GM12892 (cell line): ENCODE measurements around the gene LSM10.

Source experiments
- DNase-seq: peaks from one replicate; pipeline ENCODE4 v3.0.0; 2011; ENCODE audit not compliant: insufficient read length
- FAIRE-seq: peaks from 2 replicates; lab custom pipeline; 2011; peaks lifted over from hg19 to GRCh38; lab: Jason Lieb, UNC
- POLR2A ChIP-seq: IDR thresholded peaks from 2 replicates; pipeline ENCODE4 v1.6.1; 2011; ENCODE audit warnings: low read depth, low read length, control low read depth
- POLR2AphosphoS5 ChIP-seq: IDR thresholded peaks from 2 replicates; pipeline ENCODE4 v1.6.1; 2011; ENCODE audit warnings: low read depth, low read length, control low read depth
- TAF1 ChIP-seq: IDR thresholded peaks from 2 replicates; pipeline ENCODE4 v1.6.1; 2011; ENCODE audit warnings: low read depth, mild to moderate bottlenecking, control low read depth, low read length, borderline replicate concordance

The LSM10 gene

DNA sequence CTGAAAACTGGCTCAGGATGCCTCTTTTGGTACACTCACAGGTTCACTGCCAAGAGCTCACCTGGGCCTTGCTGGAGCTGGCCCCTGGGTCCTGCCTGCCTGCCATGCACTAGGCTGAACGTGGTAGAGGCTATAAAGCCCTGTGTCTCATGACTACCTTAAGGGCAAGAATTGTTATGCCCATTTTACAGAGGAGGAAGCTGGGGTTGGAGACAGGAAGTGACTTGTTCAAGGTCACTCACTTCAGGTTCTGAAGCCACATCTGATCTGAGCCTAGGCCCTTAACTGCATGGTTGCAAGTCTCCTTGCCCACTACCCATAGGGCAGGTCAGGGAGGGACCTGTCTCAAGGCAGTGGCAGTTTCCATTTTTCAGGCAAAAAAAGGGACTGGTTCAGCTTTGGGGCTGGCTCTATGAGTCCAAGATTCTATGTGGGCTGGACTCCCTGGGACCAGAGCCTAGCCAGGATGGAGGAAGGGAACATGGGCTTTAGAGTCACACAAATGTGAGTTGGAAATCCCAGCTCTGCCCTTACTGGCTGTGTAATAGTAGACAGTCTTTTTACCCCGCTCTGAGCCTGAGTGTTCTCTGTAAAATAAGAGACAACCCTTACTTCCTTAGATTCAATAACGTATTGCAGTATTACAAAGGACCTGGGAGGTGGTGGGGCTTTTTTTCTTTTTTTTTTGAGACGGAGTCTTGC lies 19.8 kb downstream of the LSM10 start:
- DNase-seq: no peak
- TF ChIP-seq TAF1 (no peak), POLR2AphosphoS5 (no peak), POLR2A (no peak)
- FAIRE-seq: peak; percentile 62

- TF ChIP-seq TAF1: no peak
- no peak for TF ChIP-seq POLR2AphosphoS5
- TF ChIP-seq POLR2A: no peak
- FAIRE-seq: no peak
Measured at GRCh38 chr1:36372617-36373016, 25.1 kb downstream of the LSM10 start.

DNA sequence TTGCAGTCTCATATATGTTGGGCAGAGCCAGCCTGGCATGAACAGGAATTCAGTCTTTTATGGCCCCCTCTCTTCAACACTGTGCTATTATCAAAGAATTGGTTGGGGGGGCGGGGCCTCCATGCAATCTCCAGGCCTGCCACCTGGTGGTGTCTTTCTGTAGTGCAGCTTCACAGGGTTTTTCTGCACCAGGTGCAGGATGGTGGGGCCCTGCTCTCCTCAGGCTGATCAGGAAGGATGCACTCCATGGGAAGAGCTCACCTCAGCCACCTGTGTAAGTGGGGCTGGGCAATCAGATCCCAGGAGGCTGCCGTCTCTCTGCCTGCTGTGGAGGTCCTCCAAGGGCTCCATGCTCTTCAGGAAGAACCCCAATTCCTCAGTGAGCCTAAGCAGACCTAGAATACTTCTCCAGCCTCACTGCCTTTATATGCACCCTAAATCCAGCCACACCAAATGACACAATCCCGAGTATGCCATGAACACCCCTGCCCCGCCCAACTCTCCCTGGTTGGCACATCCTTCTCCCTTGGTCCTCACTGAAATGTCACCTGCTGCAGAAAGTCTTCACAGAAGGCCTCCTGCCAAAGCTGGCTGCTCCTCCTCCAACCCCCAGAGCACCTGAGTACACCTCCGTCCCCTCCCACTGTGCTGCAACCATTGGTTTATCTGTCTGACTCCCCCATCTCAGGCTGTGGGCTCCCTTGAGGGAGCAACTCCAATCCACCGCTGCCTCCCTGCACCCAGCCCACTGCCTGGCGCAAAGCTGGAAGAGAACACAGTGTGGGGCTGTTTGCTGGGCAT lies 28.4 kb downstream of the LSM10 start:
- TF ChIP-seq POLR2A: no peak
- FAIRE-seq (peak; percentile 87), DNase-seq (peak; percentile 78)

More at GRCh38 chr1:36372617-36373016, 25.1 kb downstream of the LSM10 start:
- DNase-seq: no peak

- no peak for TF ChIP-seq POLR2A
- no peak for TF ChIP-seq TAF1
- no peak for TF ChIP-seq POLR2AphosphoS5
- no peak for FAIRE-seq
- DNase-seq: no peak
Measured at GRCh38 chr1:36367798-36368197, 29.9 kb downstream of the LSM10 start.

DNA sequence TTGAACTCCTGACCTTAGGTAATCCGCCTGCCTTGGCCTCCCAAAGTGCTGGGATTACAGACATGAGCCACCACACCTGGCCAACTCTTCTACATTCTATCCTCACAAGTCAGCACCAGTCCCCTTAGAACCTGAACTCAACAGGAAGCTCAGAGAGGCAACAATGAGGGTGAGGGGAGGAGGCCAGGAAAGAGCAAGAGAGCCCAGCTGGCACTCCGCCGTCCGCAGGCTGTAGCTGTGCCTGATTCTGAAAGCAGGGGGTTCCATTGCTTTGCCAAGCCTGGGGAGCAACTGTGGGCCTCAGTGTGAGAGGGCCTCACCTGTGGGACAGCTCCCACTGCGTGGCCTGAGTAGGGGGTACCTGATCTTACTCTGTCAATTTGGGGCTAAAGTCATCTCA lies 30.6 kb downstream of the LSM10 start:
- TF ChIP-seq POLR2AphosphoS5 (no peak), POLR2A (no peak), TAF1 (no peak)
- DNase-seq: no peak
- FAIRE-seq: no peak

GRCh38 chr1:36366091-36366661 lies 31.5 kb downstream of the LSM10 start:
- FAIRE-seq: no peak
- TF ChIP-seq TAF1 (no peak), POLR2AphosphoS5 (no peak), POLR2A (no peak)
- no peak for DNase-seq

- no peak for DNase-seq
- no peak for FAIRE-seq
- TF ChIP-seq POLR2A: no peak
- TF ChIP-seq POLR2AphosphoS5: no peak
- no peak for TF ChIP-seq TAF1
Measured at GRCh38 chr1:36365381-36365780, 32.3 kb downstream of the LSM10 start.

DNA sequence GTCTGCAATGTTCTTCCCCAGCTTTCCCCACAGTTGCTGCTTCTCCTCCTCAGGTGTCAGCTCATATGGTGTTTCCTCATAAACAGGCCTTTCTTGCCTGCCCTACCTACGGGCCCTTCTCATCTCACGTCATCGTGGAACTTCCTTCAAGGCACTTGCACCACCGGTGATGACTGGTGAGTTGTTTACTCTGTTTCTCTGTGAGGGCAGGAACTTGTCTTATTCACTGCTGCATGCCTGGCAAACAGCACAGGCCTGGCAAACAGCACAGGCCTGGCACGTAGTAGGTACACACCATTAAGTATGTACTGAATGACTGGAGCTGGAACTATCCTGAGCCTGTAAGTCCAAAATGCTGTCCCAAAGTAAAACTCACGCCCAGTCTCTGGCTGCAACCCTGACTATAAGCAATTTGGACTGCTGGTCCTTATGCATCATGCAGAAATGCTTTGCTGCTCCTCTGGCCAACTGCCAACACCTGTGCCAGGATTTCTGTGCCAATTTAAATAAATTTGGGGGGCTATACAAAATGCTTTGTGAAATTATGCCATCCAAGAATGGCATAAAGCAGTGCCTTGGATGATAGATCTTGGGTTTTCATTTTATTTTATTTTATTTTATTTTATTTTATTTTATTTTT lies 37.7 kb downstream of the LSM10 start:
- TF ChIP-seq POLR2A: no peak
- TF ChIP-seq TAF1: no peak
- TF ChIP-seq POLR2AphosphoS5: no peak
- FAIRE-seq: no peak
- no peak for DNase-seq

GRCh38 chr1:36359383-36359782 lies 38.3 kb downstream of the LSM10 start:
- no peak for FAIRE-seq
- TF ChIP-seq TAF1: no peak
- no peak for TF ChIP-seq POLR2AphosphoS5
- no peak for TF ChIP-seq POLR2A
- no peak for DNase-seq

- FAIRE-seq (no peak), DNase-seq (no peak)
- TF ChIP-seq POLR2AphosphoS5 (no peak), POLR2A (no peak), TAF1 (no peak)
Measured at GRCh38 chr1:36358514-36359084, 39.1 kb downstream of the LSM10 start.

GRCh38 chr1:36355811-36356210 lies 41.9 kb downstream of the LSM10 start:
- FAIRE-seq (no peak), DNase-seq (no peak)
- TF ChIP-seq POLR2AphosphoS5: no peak
- TF ChIP-seq TAF1: no peak
- TF ChIP-seq POLR2A: no peak
